Measurements from ENCODE around the gene RNF150.
"Not testable (repeated sequence)": the region's sequence is repeated elsewhere in the genome, so short reads cannot be mapped to it uniquely, and the experiment has no call there.

RNF150 gene

GRCh38 chr4:141074098-141074878 is 59.0 kb downstream of the RNF150 start:
- DNase-seq, result no peak

GRCh38 chr4:141066690-141067089 is 66.6 kb downstream of the RNF150 start:
- no peak for DNase-seq

GRCh38 chr4:141065872-141066271 is 67.4 kb downstream of the RNF150 start:
- DNase-seq, result no peak

GRCh38 chr4:141062651-141063050 is 70.6 kb downstream of the RNF150 start:
- no peak for DNase-seq

- DNase-seq, result no peak
Measured at GRCh38 chr4:141058591-141059512, 74.4 kb downstream of the RNF150 start.

GRCh38 chr4:141057582-141057981 is 75.7 kb downstream of the RNF150 start:
- DNase-seq, result no peak

GRCh38 chr4:141056473-141056872 is 76.8 kb downstream of the RNF150 start:
- DNase-seq, result no peak

- no peak for DNase-seq
Measured at GRCh38 chr4:141054446-141054845, 78.8 kb downstream of the RNF150 start.

- DNase-seq, result not testable (repeated sequence)
Measured at GRCh38 chr4:141050999-141051398, 82.3 kb downstream of the RNF150 start.

- no peak for DNase-seq
Measured at GRCh38 chr4:141047228-141047884, 85.9 kb downstream of the RNF150 start.

GRCh38 chr4:141046255-141046654 is 87.0 kb downstream of the RNF150 start:
- no peak for DNase-seq

GRCh38 chr4:141045848-141046247 is 87.4 kb downstream of the RNF150 start:
- DNase-seq, result no peak

GRCh38 chr4:141041021-141041476 is 92.2 kb downstream of the RNF150 start:
- no peak for DNase-seq

- no peak for DNase-seq
Measured at GRCh38 chr4:141039156-141039555, 94.1 kb downstream of the RNF150 start.

GRCh38 chr4:141038428-141038827 is 94.8 kb downstream of the RNF150 start:
- no peak for DNase-seq

GRCh38 chr4:141037446-141037845 is 95.8 kb downstream of the RNF150 start:
- no peak for DNase-seq

GRCh38 chr4:141036786-141037185 is 96.5 kb downstream of the RNF150 start:
- DNase-seq, result no peak

- no peak for DNase-seq
Measured at GRCh38 chr4:141035920-141036319, 97.3 kb downstream of the RNF150 start.

GRCh38 chr4:141028024-141028529 is 105.2 kb downstream of the RNF150 start:
- peak; percentile 29 for DNase-seq

GRCh38 chr4:141027421-141027820 is 105.8 kb downstream of the RNF150 start:
- peak; percentile 53 for DNase-seq

GRCh38 chr4:141026900-141027299 is 106.4 kb downstream of the RNF150 start:
- DNase-seq, result no peak

GRCh38 chr4:141023051-141023450 is 110.2 kb downstream of the RNF150 start:
- DNase-seq, result no peak

- DNase-seq, result peak; percentile 66
Measured at GRCh38 chr4:141022111-141022695, 111.1 kb downstream of the RNF150 start.

Measured in NCI-H82 (cell line).